ENCODE measurements around the gene CDT1. TPM values are rescaled to one million over a fixed set of nuclear protein-coding genes. Genes with fewer than 3 reads are reported as not detected.
A peak's percentile ranks its signal among the peaks of the same experiment; 100 is the strongest.

Gene CDT1
- total RNA-seq, 1 experiment from 2014 or later, result 74.1 TPM

DNA sequence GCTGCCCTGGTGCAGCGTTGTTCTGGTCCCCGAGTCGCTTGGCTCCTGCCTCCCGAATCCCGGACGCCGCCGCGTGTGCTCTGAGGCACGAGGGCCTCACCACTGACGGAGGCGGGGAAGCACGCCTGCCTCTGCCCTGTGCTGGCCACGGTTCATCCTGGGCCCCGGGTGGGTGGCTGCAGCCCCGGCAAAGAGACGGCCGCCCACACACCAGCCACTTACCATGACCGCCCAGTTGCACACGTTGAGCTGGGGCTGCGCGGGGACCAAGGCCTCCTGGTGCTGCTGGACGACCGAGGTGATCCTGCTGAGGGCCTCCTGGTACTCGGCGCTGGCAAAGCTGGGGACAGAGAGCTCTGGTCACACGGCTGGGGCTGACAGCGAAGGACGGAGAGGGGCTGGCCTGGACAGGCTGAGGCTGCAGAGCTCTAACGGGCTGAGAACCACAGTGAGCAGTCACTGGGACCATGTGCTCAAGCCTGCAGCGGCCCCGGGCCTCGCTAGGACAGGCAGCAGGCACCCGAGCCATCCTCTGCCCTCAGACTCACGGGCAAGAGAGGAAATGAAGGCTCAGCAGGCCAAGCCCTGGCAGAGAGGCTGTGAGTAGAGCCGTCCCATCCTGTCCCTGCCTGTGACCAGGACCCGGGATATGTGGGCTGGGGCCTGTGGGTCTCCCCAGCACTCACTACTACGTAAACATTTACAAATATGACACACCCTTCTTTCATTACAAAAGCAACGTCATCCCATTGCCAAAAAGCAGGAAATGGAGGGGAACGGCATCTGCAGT is 14.4 kb downstream of the CDT1 start:
- Histone ChIP-seq H3K4ac (ENCODE audit: low read depth, low read length) (no peak overlapping the region), H2BK120ac (ENCODE audit: low read depth, low read length, poor library complexity, severe bottlenecking) (no peak overlapping the region), H4K8ac (replicated peaks; ENCODE audit: insufficient read length, low read depth, low read length) (no peak overlapping the region), H3K9me3 (ENCODE audit: control insufficient read depth, low read depth, low read length) (no peaks in the 10 kb centered on the region), H2AK5ac (ENCODE audit: insufficient read length, low read length) (no peak overlapping the region), H3K14ac (ENCODE audit: insufficient read depth, low read length) (peak overlapping the region; percentile 19; the same call in 1 of the 2 replicates), H4K91ac (ENCODE audit: insufficient read length, low read depth, low read length) (no peak overlapping the region), H3K79me1 (ENCODE audit: insufficient read depth, low read depth, low read length, poor library complexity, severe bottlenecking) (no peaks in the 10 kb centered on the region), H3T11ph (ENCODE audit: low read length) (no peak overlapping the region), H3K27me3 (ENCODE audit: insufficient read depth, low read length) (no peaks in the 10 kb centered on the region), H3K23me2 (ENCODE audit: insufficient read length, low read depth, low read length, poor library complexity, severe bottlenecking) (no peaks in the 10 kb centered on the region), H4K20me1 (ENCODE audit: control insufficient read depth, insufficient read depth, insufficient read length) (no peaks in the 10 kb centered on the region), H4K5ac (ENCODE audit: insufficient read length, low read depth, low read length) (no peak overlapping the region), H3K4me2 (ENCODE audit: insufficient read depth, insufficient read length, low read length) (no peak overlapping the region), H2BK5ac (ENCODE audit: insufficient read length, low read length) (no peak overlapping the region), H2BK20ac (ENCODE audit: low read depth, low read length, poor library complexity, severe bottlenecking) (no peak overlapping the region), H3K79me2 (ENCODE audit: insufficient read depth, low read length) (no peaks in the 10 kb centered on the region), H2AFZ (ENCODE audit: low read length) (no peak overlapping the region), H3K9ac (ENCODE audit: extremely low read depth, insufficient read length, low read length) (no peak overlapping the region), H3K18ac (ENCODE audit: insufficient read length, low read depth, low read length) (no peak overlapping the region), H2BK15ac (ENCODE audit: low read depth, low read length) (no peak overlapping the region), H3K56ac (ENCODE audit: insufficient read length, low read depth, low read length) (no peak overlapping the region), H3K27ac (ENCODE audit: insufficient read length, low read depth, low read length) (no peak overlapping the region), H3K4me1 (ENCODE audit: insufficient read depth, low read length) (no peaks in the 10 kb centered on the region), H3K23ac (ENCODE audit: insufficient read length, low read depth, low read length) (no peak overlapping the region), H2BK12ac (ENCODE audit: insufficient read length, low read depth, low read length) (no peak overlapping the region)
- TF ChIP-seq CTCF (conservative IDR thresholded peaks at IDR 0.05), result no peak
- WGBS (ENCODE audit: extremely low coverage, insufficient read length, low lambda C conversion rate), result no CpG with 5 or more reads among the region's 40 CpGs
- DNase-seq, result no peak
- Mint-ChIP-seq H3K4me3 (no peak overlapping the region), H3K36me3 (ENCODE audit: insufficient read depth in 1 of 3, low read depth in 3 of 3) (peaks cover 0 to 5% (median 4%) of the 10 kb centered on the region in 3 experiments; a peak in 2 of 7 replicates), H3K27me3 (ENCODE audit: low read depth) (no peaks in the 10 kb centered on the region), H3K9me3 (no peaks in the 10 kb centered on the region), H3K27ac (peak overlapping the region in 1 of 3 experiments; percentile 84; a peak in 2 of 7 replicates), H3K4me1 (no peaks in the 10 kb centered on the region)

Data from H9 (cell line).